Adrenal gland (tissue), 5 donors: ENCODE measurements around the gene XRCC5.

Experiments used
- POLR2A ChIP-seq, 2 donors: fragments of 450-650 bp; IDR thresholded peaks; one replicate each; pipeline ENCODE4 v1.6.1; 2017; ENCODE audit warnings: antibody characterized with exemption in 2 of 2, mild to moderate bottlenecking in 2 of 2, moderate library complexity in 1 of 2
- TF ChIP-seq, protein P1 (sequence below), 6 experiments: fragments of 450-650 bp in 4 of 6; fragments of 200-600 bp in 2 of 6; sonication (generic) in 1 of 6; IDR thresholded peaks; 1 replicate in 5 of 6; 2 replicates in 1 of 6; pipeline versions ENCODE4 v1.5.1 to v1.8.0; 2016 to 2021; ENCODE audit warnings: antibody characterized with exemption in 6 of 6, mild to moderate bottlenecking in 2 of 6, moderate library complexity in 1 of 6
- donor health status: DM: no; HTN: no; CAD: no.

DNA sequence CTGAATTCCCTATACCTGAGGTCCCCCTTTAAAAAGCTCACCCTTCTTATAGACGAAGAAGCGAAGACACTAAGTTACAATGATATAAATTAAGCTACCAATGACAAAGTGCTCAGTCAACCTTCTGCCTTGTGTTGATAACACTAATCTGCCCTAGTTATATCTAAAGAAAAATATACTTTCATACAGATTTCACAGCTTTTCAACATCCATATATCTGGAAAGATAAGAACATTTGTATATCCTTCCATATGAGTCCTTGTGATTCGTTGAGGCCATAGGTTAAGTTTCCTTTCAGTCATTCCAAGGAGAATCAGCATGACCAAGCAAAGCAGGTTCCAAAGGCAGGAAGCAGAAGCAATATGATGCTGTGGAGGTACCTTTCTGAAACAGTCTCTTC lies 46.8 kb downstream of the XRCC5 start:
- TF ChIP-seq, protein P1, sequence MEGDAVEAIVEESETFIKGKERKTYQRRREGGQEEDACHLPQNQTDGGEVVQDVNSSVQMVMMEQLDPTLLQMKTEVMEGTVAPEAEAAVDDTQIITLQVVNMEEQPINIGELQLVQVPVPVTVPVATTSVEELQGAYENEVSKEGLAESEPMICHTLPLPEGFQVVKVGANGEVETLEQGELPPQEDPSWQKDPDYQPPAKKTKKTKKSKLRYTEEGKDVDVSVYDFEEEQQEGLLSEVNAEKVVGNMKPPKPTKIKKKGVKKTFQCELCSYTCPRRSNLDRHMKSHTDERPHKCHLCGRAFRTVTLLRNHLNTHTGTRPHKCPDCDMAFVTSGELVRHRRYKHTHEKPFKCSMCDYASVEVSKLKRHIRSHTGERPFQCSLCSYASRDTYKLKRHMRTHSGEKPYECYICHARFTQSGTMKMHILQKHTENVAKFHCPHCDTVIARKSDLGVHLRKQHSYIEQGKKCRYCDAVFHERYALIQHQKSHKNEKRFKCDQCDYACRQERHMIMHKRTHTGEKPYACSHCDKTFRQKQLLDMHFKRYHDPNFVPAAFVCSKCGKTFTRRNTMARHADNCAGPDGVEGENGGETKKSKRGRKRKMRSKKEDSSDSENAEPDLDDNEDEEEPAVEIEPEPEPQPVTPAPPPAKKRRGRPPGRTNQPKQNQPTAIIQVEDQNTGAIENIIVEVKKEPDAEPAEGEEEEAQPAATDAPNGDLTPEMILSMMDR (IDR thresholded peaks at IDR 0.05): no peak
- no peak for TF ChIP-seq POLR2A (IDR thresholded peaks at IDR 0.05)
